NT2/D1 (cell line): ENCODE measurements around the gene NGRN.

Experiments used
- DNase-seq: peaks from one replicate; pipeline ENCODE4 v3.0.0-alpha.2; 2011; ENCODE audit warnings: low read depth, low spot score
- H3K27me3 ChIP-seq: 2 replicates; pipeline ENCODE4 v1.6.0; 2011; ENCODE audit warnings: mild to moderate bottlenecking; ENCODE audit not compliant: insufficient read length, insufficient read depth
- H3K36me3 ChIP-seq: 2 replicates; pipeline ENCODE4 v1.6.1; 2011; ENCODE audit warnings: mild to moderate bottlenecking, low read length, mixed read lengths; ENCODE audit not compliant: insufficient read depth, insufficient read length
- H3K4me1 ChIP-seq: 2 replicates; pipeline ENCODE4 v1.5.1; 2011; ENCODE audit not compliant: insufficient read depth, insufficient read length
- H3K4me3 ChIP-seq: 2 replicates; pipeline ENCODE4 v1.5.1; 2011; ENCODE audit warnings: low read depth; ENCODE audit not compliant: insufficient read length
- H3K9ac ChIP-seq: 2 replicates; pipeline ENCODE4 v1.6.0; 2011; ENCODE audit warnings: low read depth; ENCODE audit not compliant: insufficient read length
- H3K9me3 ChIP-seq: 2 replicates; pipeline ENCODE4 v1.5.1; 2011; ENCODE audit warnings: mild to moderate bottlenecking, low read length; ENCODE audit not compliant: insufficient read depth
- SUZ12 ChIP-seq: IDR thresholded peaks from 2 replicates; pipeline ENCODE4 v1.6.1; 2011; ENCODE audit not compliant: insufficient read length, insufficient read depth; ENCODE audit errors: extremely low read depth
- YY1 ChIP-seq: IDR thresholded peaks from 2 replicates; pipeline ENCODE4 v1.6.1; 2011; ENCODE audit not compliant: insufficient read length, insufficient read depth
- ZNF274 ChIP-seq: IDR thresholded peaks from 2 replicates; pipeline ENCODE4 v1.6.1; 2011; ENCODE audit warnings: mild to moderate bottlenecking, low read depth, low read length

Gene NGRN

DNA sequence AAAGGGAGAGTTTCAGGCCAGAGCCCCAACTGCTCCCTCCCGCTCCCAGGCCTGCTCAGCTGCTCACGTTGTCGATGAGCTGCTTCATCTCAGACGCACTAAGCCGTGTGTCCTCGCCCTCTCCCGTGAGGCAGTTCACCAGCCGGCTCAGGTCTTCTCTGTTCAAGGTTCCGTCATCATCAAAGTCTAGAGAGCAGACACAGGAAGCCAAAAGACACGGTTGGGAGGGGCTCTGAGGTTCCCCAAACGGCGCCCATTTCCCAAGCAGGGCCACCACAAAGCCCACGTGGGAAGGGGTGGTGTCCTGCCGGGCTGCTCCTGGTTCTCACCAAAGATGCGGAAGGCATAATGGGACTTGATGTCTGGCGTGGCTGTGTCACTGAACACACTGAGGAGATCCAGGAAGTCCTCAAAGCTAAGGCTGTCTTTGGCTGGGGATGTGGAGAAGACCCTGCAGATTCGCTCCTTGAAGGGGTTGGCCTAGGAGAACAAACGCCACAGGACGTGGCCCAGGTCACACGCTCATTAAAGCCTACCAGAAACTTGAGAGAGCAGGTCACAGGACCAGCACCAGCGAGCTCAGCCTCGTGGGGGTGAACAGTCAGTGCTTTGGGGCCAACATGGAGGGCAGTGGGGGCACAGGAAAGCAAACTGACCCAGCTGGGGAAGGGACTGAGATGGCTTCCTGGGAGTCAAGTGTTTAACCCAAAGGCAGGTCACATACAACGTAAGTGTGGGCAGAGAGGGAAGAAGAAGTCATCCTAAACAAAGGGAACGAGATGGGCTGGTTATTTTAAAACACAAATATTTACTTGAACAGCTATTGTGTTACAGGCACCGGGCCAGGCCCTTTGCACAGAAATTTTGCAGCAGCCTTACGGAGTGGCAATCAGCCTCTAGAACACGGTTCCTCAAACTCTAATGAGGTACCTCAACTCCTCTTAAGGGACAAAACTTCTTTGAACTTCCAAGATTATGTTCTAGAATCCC lies 34.1 kb upstream of the NGRN start:
- Histone ChIP-seq H3K9me3 (no peaks in the 10 kb centered on the region), H3K9ac (no peak overlapping the region), H3K27me3 (no peaks in the 10 kb centered on the region), H3K36me3 (peaks cover 50% of the 10 kb centered on the region), H3K4me3 (no peak overlapping the region), H3K4me1 (no peaks in the 10 kb centered on the region)
- TF ChIP-seq YY1 (no peak), ZNF274 (no peak), SUZ12 (no peak)
- DNase-seq: no peak

DNA sequence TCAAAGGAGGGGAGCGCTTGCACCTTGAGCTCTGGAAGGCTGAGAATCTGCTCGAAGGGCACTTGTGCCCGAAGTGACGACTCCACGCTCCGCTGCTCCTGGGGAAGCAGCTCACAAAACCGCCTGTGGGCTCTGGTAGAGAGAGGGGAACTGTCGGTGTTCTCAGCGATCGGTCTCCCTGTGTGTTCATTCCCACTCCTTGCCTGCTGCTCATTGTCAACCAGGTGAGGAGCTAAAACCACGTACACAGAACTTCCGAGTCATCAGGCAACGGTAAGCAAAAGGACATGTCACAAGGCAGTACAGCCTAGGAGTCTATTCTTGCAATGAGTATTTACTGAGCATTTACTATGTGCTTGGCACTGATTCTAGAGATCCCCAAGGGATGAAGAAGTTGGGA lies 33.3 kb upstream of the NGRN start:
- Histone ChIP-seq H3K4me1 (no peaks in the 10 kb centered on the region), H3K27me3 (no peaks in the 10 kb centered on the region), H3K9ac (no peak overlapping the region), H3K36me3 (peaks cover 51% of the 10 kb centered on the region), H3K9me3 (no peaks in the 10 kb centered on the region), H3K4me3 (no peak overlapping the region)
- DNase-seq: no peak
- TF ChIP-seq YY1 (no peak), SUZ12 (no peak), ZNF274 (no peak)

DNA sequence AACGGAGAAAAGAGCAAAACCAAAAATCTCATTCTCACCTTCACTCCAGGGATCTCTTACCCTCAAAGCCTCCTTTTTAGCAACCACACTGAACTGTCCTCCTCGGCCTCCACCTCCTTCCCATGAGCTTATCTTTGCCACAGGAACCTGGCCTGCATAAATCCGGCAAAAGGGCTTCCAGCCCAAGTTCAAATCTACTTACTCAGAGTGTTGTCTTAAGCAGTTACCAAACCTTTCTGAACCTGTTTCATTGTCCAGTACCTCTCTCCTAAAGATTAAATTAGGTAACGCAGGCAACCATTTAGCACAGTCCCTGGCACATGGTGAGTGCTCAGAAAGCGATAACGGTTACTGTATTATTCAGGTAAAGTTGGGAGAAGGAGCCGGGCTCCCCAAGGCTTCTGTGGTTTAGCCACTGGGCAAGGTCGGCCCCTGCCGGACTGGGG lies 32.5 kb upstream of the NGRN start:
- Histone ChIP-seq H3K27me3 (no peaks in the 10 kb centered on the region), H3K4me1 (no peaks in the 10 kb centered on the region), H3K4me3 (peak overlapping the region; percentile 81), H3K36me3 (peaks cover 45% of the 10 kb centered on the region), H3K9me3 (no peaks in the 10 kb centered on the region), H3K9ac (peak overlapping the region; percentile 77)
- DNase-seq: no peak
- TF ChIP-seq YY1 (no peak), SUZ12 (no peak), ZNF274 (no peak)

DNA sequence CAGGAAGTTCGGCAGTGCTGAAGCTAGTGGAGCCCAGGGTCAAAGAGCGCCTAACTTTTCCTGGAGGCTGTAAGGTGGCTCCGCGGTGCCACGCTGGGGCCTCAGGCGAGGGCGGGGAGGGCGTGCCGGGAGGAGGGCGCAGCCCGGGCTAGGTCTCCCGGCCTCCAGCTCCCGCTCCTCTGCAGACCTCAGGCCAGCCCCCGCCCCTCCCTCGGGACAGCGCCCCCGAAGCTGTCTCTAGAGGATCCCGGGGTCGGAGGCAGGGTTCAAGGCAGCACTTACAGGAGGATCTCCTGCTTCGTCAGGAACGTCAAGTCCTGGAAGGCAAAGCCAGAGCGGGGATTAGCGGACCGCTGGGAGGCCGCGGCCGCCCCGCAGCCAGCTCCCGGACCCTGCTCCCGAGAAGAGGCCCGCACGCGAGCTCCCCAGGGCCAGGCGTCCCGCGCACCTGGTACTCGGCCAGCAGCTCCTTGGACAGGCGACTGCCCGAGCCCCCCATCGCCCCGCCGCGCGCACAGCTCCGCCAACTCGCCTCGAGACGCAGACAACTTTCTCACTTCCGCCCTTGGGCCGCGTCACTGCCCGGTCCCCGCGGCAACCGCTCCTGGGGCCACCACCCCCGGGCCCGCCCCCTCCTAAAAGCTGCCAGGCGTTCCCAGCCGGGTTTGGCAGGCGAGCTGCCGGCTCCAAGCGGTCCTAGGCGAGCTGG lies 31.9 kb upstream of the NGRN start, which contains the start of gene CIB1:
TSS of gene CIB1 (minus strand) at position 555 of the 709 bp plus-strand sequence. CDS start at position 499, 56 bp downstream.
- DNase-seq: peak; percentile 85
- H3K4me3 ChIP-seq: peak within 1 kb of the TSS; percentile 81
- H3K9ac ChIP-seq: peak within 1 kb of the TSS; percentile 82
- H3K9me3 ChIP-seq: no peaks in the 10 kb centered on the region
- no peaks in the 10 kb centered on the region for H3K27me3 ChIP-seq
- TF ChIP-seq ZNF274 (no peak), SUZ12 (no peak), YY1 (no peak)
- H3K4me1 ChIP-seq: no peaks in the 10 kb centered on the region
- peaks cover 45% of the 10 kb centered on the region for H3K36me3 ChIP-seq

DNA sequence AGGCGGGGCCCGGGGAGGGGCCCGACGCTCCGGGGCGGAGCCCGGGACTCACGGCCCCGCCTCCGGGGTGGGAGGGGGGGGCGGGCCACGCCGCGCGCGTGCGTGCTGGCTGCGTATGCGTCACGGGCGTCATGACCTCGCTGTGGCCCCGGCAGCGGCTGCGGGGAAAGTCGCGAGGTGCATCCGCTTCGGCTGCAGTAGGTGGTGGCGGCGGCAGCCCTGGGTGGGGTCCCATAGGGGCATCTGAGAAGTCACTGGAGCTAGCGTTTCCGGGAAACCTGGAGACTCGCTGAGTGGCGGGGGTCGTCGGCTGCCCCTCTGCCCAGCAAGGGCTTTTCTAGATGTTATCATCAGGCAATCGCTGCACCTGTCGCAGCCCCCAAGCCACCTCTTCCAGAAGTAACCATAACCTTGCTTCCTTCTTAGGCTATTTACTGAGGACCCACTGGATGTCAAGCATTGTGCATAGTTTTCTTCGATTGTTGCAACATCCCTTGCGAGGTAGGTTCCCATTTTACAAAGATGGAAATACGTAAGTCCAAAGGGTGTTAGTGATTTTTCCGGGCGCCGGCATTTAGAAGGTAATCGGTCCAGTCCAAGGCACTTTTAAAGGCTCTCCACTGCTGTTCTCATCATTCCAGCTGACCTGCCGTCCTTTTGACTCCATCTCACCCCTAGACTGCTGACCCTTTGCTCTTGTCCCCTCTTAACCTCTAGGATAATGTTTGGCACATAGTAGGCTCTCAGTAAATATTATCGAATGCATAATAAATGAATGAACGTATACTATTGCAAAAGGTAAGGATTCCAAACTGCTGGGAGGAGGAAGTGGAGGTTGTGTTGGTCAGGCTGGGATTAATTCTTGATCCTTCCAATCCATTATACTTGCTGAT lies 31.1 kb upstream of the NGRN start, which contains the start of gene GDPGP1:
TSS of gene GDPGP1 (plus strand) at position 114 of the 893 bp plus-strand sequence. CDS start 6,700 bp downstream, outside the sequence.
- H3K36me3 ChIP-seq: peaks cover 39% of the 10 kb centered on the region
- TF ChIP-seq YY1 (no peak), SUZ12 (no peak), ZNF274 (no peak)
- H3K9me3 ChIP-seq: no peaks in the 10 kb centered on the region
- H3K27me3 ChIP-seq: no peaks in the 10 kb centered on the region
- no peak for DNase-seq
- peak within 1 kb of the TSS; percentile 81 for H3K4me3 ChIP-seq
- H3K4me1 ChIP-seq: no peaks in the 10 kb centered on the region
- H3K9ac ChIP-seq: peak within 1 kb of the TSS; percentile 82

DNA sequence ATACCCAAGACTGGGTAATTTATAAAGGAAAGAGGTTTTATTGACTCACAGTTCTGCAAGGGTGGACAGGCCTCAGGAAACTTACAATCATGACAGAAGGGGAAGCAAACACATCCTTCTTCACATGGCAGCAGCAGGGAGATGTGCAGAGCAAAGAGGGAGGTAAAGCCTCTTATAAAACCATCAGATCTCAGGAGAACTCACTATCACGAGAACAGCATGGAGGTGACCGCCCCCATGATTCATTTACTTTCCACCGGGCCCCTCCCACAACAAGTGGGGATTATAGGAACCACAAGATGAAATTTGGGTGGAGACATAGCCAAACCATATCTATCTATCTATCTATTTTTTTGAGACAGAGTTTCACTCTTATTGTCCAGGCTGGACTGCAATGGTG lies 26.1 kb upstream of the NGRN start:
- Histone ChIP-seq H3K27me3 (no peaks in the 10 kb centered on the region), H3K36me3 (peaks cover 24% of the 10 kb centered on the region), H3K9ac (no peak overlapping the region), H3K4me3 (no peak overlapping the region), H3K9me3 (no peaks in the 10 kb centered on the region), H3K4me1 (no peaks in the 10 kb centered on the region)
- no peak for DNase-seq
- no peak for TF ChIP-seq SUZ12
- no peak for TF ChIP-seq ZNF274
- TF ChIP-seq YY1: no peak
